Mesothelial cell of epicardium (in vitro differentiated cells): ENCODE measurements around the gene TMF1. TPM values are rescaled to one million over a fixed set of nuclear protein-coding genes. Genes with fewer than 3 reads are reported as not detected.

ENCODE experiments used
- DNase-seq, 2 experiments: peaks; one replicate each; pipeline ENCODE4 v3.0.0; 2021; ENCODE audit warnings: low spot score in 2 of 2; ENCODE audit not compliant: unreplicated experiment in 2 of 2
- H3K27ac Mint-ChIP-seq: 2 replicates; pipeline ENCODE4 v1.8.0; 2021; ENCODE audit warnings: mixed read lengths
- H3K27me3 Mint-ChIP-seq: 2 replicates; pipeline ENCODE4 v1.8.0; 2021; ENCODE audit warnings: low read depth, mixed read lengths
- H3K36me3 Mint-ChIP-seq: 2 replicates; pipeline ENCODE4 v1.8.0; 2021; ENCODE audit warnings: mixed read lengths
- H3K4me1 Mint-ChIP-seq: 2 replicates; pipeline ENCODE4 v1.8.0; 2021; ENCODE audit warnings: mixed read lengths
- H3K4me3 Mint-ChIP-seq: 2 replicates; pipeline ENCODE4 v1.8.0; 2021; ENCODE audit warnings: mild to moderate bottlenecking, moderate library complexity, mixed read lengths
- H3K9me3 Mint-ChIP-seq: 2 replicates; pipeline ENCODE4 v1.8.0; 2021; ENCODE audit warnings: mixed read lengths
- CTCF ChIP-seq: fragments of 200-600 bp; sonication (generic); IDR thresholded peaks from one replicate; pipeline ENCODE4 v1.5.0; 2021; ENCODE audit warnings: antibody characterized with exemption; ENCODE audit not compliant: unreplicated experiment
- total RNA-seq: library from RNA; stranded (reverse); gene quantifications from 3 replicates; pipeline ENCODE4 v1.2.1, GENCODE V29; 2021

Gene TMF1
- total RNA-seq, 1 donor from 2014 or later, result 39.4 TPM

- H3K9me3 Mint-ChIP-seq, result no peaks in the 10 kb centered on the region
- DNase-seq, result no peak
- H3K27me3 Mint-ChIP-seq, result no peaks in the 10 kb centered on the region
- no peak overlapping the region for H3K4me3 Mint-ChIP-seq
- TF ChIP-seq CTCF, result no peak
- H3K36me3 Mint-ChIP-seq, result peaks cover 4% of the 10 kb centered on the region
- H3K4me1 Mint-ChIP-seq, result peaks cover 6% of the 10 kb centered on the region
- no peak overlapping the region for H3K27ac Mint-ChIP-seq
These were observed 48.0 kb downstream of the TMF1 start for GRCh38 chr3:69004138-69004537.

GRCh38 chr3:68999605-69000004 lies 52.5 kb downstream of the TMF1 start:
- no peak for TF ChIP-seq CTCF
- H3K27me3 Mint-ChIP-seq, result no peaks in the 10 kb centered on the region
- DNase-seq, result no peak
- H3K36me3 Mint-ChIP-seq, result peaks cover 4% of the 10 kb centered on the region
- no peak overlapping the region for H3K4me3 Mint-ChIP-seq
- no peak overlapping the region for H3K27ac Mint-ChIP-seq
- H3K4me1 Mint-ChIP-seq, result no peaks in the 10 kb centered on the region
- H3K9me3 Mint-ChIP-seq, result no peaks in the 10 kb centered on the region

GRCh38 chr3:68999158-68999557 lies 53.0 kb downstream of the TMF1 start:
- Mint-ChIP-seq H3K4me3 (no peak overlapping the region), H3K27ac (no peak overlapping the region), H3K36me3 (peaks cover 4% of the 10 kb centered on the region), H3K9me3 (no peaks in the 10 kb centered on the region), H3K4me1 (no peaks in the 10 kb centered on the region), H3K27me3 (no peaks in the 10 kb centered on the region)
- TF ChIP-seq CTCF, result no peak
- DNase-seq, result no peak

GRCh38 chr3:68997887-68998286 lies 54.2 kb downstream of the TMF1 start:
- H3K36me3 Mint-ChIP-seq, result peaks cover 9% of the 10 kb centered on the region
- no peak for TF ChIP-seq CTCF
- no peak overlapping the region for H3K27ac Mint-ChIP-seq
- no peak overlapping the region for H3K4me3 Mint-ChIP-seq
- DNase-seq, result no peak
- H3K9me3 Mint-ChIP-seq, result peaks cover 3% of the 10 kb centered on the region
- H3K4me1 Mint-ChIP-seq, result no peaks in the 10 kb centered on the region
- H3K27me3 Mint-ChIP-seq, result no peaks in the 10 kb centered on the region

DNA sequence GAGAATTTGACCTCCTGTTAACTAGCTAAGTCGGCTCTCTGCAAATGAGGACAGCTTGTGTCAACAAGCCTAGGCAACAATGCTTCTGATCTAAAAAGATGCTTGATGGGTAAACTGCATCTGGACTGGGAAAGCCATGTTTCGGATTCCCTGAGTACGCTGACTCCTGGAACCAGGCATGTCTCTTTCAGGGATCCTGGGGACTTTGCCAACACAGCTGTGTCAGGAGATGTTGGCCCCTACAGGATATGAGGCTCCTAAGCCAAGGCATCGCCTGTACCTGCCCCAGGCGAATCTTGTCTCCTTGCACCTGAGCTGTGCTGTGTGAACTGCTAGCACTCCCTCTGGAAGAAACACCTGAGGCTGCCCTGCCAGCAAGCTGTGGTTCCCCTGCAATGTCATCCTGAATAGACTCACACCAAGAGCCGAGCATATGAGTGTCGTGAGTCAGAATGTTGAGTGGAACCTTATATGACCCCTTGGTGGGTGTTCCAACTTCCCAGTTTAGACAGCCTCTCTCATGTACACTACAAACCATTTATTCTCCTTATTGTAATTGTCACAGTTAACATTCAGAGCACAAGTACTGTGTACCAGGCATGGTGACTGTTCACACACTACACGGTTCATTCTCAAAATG lies 55.7 kb downstream of the TMF1 start:
- no peaks in the 10 kb centered on the region for H3K27me3 Mint-ChIP-seq
- no peaks in the 10 kb centered on the region for H3K4me1 Mint-ChIP-seq
- DNase-seq, result no peak
- peaks cover 3% of the 10 kb centered on the region for H3K9me3 Mint-ChIP-seq
- no peak for TF ChIP-seq CTCF
- H3K27ac Mint-ChIP-seq, result no peak overlapping the region
- no peak overlapping the region for H3K4me3 Mint-ChIP-seq
- peaks cover 15% of the 10 kb centered on the region for H3K36me3 Mint-ChIP-seq

DNA sequence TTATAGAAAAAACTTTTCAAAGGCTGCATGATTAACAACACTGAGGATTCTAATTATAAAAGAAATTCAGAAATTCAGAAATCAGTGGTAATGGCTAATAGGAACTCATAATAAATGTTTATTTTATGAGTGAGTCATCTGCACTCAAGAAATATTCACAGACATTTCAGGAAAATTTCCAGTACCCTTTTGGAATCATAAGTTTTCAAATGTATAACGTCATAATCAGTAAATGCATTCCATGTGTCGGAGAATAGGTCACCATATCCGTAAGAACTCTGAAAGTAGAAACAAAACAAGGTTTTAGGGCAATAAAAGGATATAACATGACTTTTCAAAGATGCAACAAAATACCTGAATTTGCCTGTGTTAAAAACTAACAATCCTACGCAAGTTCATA lies 63.4 kb downstream of the TMF1 start:
- Mint-ChIP-seq H3K9me3 (peaks cover 3% of the 10 kb centered on the region), H3K27ac (no peak overlapping the region), H3K4me3 (no peak overlapping the region), H3K4me1 (no peaks in the 10 kb centered on the region), H3K27me3 (no peaks in the 10 kb centered on the region), H3K36me3 (peaks cover 32% of the 10 kb centered on the region)
- no peak for TF ChIP-seq CTCF
- no peak for DNase-seq
